LNCAP (cell line): ENCODE data around the gene OR51G2.

Experiments used
- CTCF ChIP-seq: fragments of 450-650 bp; IDR thresholded peaks from 2 replicates; pipeline ENCODE4 v1.5.1; 2017; ENCODE audit warnings: mild to moderate bottlenecking

OR51G2 gene

GRCh38 chr11:4890279-4890678 is 28.9 kb downstream of the OR51G2 start:
- no peak for TF ChIP-seq CTCF

- no peak for TF ChIP-seq CTCF
Measured at GRCh38 chr11:4887591-4887990, 31.6 kb downstream of the OR51G2 start.

GRCh38 chr11:4886186-4886585 is 33.0 kb downstream of the OR51G2 start:
- TF ChIP-seq CTCF, result no peak

- no peak for TF ChIP-seq CTCF
Measured at GRCh38 chr11:4884361-4884760, 34.8 kb downstream of the OR51G2 start.

GRCh38 chr11:4882543-4882942 is 36.6 kb downstream of the OR51G2 start:
- TF ChIP-seq CTCF, result no peak

GRCh38 chr11:4881860-4882500 is 37.2 kb downstream of the OR51G2 start, which contains the start of gene OR51T1:
Gene OR51T1, plus strand, starts transcription at chr11:4881900. Its CDS starts 0 bp downstream, at chr11:4881900.
- no peak for TF ChIP-seq CTCF

GRCh38 chr11:4881188-4881587 is 38.0 kb downstream of the OR51G2 start:
- no peak for TF ChIP-seq CTCF

- no peak for TF ChIP-seq CTCF
Measured at GRCh38 chr11:4865855-4866254, 53.3 kb downstream of the OR51G2 start.
